ENCODE results near the gene TEX2.

DNA sequence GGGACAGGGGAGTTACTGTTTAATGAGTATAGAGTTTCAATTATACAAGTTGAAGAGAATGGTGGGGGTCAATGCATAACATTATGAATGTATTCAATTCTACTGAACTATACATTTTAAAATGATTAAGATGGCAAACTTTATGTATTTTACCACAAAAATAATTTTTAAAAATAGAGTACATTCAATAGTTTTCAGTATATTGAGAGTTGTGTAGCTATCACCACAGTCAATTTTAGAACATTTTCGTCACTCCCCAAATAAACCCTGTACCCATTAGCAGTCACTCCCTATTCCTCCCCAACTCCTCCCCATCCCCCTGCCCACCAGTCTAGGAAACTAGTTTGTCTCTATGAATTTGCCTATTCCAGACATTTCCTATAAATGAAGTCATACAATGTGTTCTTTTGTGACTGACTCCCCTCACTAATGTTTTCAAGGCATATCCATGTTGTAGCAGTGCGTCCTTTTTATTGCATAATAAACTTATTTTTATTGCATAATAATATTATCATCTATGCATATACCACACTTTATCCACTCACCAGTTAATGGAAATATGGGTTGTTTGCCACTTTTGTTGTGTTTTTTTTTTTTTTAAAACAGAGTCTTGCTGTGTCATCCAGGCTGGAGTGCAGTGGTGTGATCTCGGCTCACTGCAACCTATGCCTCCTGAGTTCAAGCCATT lies 80.6 kb downstream of the TEX2 start:
- TF ChIP-seq, protein P1, sequence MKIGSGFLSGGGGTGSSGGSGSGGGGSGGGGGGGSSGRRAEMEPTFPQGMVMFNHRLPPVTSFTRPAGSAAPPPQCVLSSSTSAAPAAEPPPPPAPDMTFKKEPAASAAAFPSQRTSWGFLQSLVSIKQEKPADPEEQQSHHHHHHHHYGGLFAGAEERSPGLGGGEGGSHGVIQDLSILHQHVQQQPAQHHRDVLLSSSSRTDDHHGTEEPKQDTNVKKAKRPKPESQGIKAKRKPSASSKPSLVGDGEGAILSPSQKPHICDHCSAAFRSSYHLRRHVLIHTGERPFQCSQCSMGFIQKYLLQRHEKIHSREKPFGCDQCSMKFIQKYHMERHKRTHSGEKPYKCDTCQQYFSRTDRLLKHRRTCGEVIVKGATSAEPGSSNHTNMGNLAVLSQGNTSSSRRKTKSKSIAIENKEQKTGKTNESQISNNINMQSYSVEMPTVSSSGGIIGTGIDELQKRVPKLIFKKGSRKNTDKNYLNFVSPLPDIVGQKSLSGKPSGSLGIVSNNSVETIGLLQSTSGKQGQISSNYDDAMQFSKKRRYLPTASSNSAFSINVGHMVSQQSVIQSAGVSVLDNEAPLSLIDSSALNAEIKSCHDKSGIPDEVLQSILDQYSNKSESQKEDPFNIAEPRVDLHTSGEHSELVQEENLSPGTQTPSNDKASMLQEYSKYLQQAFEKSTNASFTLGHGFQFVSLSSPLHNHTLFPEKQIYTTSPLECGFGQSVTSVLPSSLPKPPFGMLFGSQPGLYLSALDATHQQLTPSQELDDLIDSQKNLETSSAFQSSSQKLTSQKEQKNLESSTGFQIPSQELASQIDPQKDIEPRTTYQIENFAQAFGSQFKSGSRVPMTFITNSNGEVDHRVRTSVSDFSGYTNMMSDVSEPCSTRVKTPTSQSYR (CRISPR knock-in tag; IDR thresholded peaks at IDR 0.05; ENCODE audit: borderline replicate concordance) = no peak
- TF ChIP-seq KDM5B (CRISPR knock-in tag; IDR thresholded peaks at IDR 0.05; ENCODE audit: borderline replicate concordance) (no peak), ZNF883 (CRISPR knock-in tag; IDR thresholded peaks at IDR 0.05; ENCODE audit: not compliant biosample characterization) (no peak), ATF7 (IDR thresholded peaks at IDR 0.05) (no peak), ATF7 (CRISPR knock-in tag; IDR thresholded peaks at IDR 0.05) (no peak), RFXAP (CRISPR knock-in tag; IDR thresholded peaks at IDR 0.05; ENCODE audit: borderline replicate concordance) (no peak), FOXK1 (CRISPR knock-in tag; IDR thresholded peaks at IDR 0.05; ENCODE audit: borderline replicate concordance, low read depth) (no peak)
- TF ChIP-seq, protein P2, sequence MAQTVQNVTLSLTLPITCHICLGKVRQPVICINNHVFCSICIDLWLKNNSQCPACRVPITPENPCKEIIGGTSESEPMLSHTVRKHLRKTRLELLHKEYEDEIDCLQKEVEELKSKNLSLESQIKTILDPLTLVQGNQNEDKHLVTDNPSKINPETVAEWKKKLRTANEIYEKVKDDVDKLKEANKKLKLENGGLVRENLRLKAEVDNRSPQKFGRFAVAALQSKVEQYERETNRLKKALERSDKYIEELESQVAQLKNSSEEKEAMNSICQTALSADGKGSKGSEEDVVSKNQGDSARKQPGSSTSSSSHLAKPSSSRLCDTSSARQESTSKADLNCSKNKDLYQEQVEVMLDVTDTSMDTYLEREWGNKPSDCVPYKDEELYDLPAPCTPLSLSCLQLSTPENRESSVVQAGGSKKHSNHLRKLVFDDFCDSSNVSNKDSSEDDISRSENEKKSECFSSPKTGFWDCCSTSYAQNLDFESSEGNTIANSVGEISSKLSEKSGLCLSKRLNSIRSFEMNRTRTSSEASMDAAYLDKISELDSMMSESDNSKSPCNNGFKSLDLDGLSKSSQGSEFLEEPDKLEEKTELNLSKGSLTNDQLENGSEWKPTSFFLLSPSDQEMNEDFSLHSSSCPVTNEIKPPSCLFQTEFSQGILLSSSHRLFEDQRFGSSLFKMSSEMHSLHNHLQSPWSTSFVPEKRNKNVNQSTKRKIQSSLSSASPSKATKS (CRISPR knock-in tag; IDR thresholded peaks at IDR 0.05) = no peak

Measured in HepG2 (cell line).